ENCODE measurements around the gene SMIM9.
A peak's percentile ranks its signal among the peaks of the same experiment; 100 is the strongest.

The SMIM9 gene

DNA sequence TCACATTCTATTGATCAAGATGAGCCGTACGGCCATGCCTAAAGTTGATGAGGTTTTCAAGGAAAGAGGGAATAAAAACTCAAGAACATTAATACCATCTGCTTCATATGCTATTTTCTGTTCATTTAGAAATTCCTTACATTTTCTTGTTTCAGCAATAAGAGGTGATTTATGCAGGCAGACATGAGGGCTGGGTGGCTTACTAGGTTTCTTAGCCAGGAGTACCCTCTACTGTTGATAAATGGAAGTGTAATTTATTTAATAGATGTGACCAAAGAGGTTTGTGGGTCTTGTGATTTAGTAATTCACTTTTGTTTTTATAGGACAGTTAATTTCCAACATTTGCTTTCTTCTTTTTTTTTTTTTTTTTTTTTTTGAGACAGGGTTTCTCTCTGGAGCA is 6.4 kb upstream of the SMIM9 start:
- H3K27ac Mint-ChIP-seq: no peak overlapping the region
- H3K4me1 Mint-ChIP-seq: no peaks in the 10 kb centered on the region
- H3K27me3 Mint-ChIP-seq (ENCODE audit: low read depth, poor library complexity): peaks cover 5% of the 10 kb centered on the region
- TF ChIP-seq, protein P1, sequence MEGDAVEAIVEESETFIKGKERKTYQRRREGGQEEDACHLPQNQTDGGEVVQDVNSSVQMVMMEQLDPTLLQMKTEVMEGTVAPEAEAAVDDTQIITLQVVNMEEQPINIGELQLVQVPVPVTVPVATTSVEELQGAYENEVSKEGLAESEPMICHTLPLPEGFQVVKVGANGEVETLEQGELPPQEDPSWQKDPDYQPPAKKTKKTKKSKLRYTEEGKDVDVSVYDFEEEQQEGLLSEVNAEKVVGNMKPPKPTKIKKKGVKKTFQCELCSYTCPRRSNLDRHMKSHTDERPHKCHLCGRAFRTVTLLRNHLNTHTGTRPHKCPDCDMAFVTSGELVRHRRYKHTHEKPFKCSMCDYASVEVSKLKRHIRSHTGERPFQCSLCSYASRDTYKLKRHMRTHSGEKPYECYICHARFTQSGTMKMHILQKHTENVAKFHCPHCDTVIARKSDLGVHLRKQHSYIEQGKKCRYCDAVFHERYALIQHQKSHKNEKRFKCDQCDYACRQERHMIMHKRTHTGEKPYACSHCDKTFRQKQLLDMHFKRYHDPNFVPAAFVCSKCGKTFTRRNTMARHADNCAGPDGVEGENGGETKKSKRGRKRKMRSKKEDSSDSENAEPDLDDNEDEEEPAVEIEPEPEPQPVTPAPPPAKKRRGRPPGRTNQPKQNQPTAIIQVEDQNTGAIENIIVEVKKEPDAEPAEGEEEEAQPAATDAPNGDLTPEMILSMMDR (IDR thresholded peaks at IDR 0.05): peak; percentile 19
- peaks cover 58% of the 10 kb centered on the region for H3K9me3 Mint-ChIP-seq
- peaks cover 4% of the 10 kb centered on the region for H3K36me3 Mint-ChIP-seq (ENCODE audit: low read depth)
- no peak overlapping the region for H3K4me3 Mint-ChIP-seq
- DNase-seq: no peak

DNA sequence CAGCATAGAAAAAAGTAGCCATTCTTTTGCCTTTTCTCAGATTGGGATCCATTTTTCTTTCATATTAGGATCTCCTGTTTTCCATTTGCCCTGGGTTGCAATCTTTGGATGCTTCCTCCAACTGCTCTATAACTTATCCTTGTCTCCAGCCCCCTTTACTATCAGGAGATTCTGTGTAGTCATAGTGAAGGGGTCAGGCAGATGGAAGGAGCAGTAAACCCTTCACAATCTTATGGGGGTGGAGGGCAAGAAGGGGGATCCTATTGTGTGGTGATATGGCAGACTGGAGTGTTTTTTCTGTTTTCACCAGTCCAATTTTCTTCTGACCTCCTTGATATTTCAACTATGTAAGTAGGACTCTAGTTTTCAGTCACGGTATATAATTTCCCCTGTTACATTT is 1.7 kb upstream of the SMIM9 start:
- Mint-ChIP-seq H3K27ac (no peak overlapping the region), H3K36me3 (ENCODE audit: low read depth) (peaks cover 4% of the 10 kb centered on the region), H3K4me3 (no peak overlapping the region), H3K4me1 (no peaks in the 10 kb centered on the region), H3K27me3 (ENCODE audit: low read depth, poor library complexity) (peaks cover 5% of the 10 kb centered on the region), H3K9me3 (peaks cover 59% of the 10 kb centered on the region)
- DNase-seq: no peak
- TF ChIP-seq, protein P1 (IDR thresholded peaks at IDR 0.05): no peak

DNA sequence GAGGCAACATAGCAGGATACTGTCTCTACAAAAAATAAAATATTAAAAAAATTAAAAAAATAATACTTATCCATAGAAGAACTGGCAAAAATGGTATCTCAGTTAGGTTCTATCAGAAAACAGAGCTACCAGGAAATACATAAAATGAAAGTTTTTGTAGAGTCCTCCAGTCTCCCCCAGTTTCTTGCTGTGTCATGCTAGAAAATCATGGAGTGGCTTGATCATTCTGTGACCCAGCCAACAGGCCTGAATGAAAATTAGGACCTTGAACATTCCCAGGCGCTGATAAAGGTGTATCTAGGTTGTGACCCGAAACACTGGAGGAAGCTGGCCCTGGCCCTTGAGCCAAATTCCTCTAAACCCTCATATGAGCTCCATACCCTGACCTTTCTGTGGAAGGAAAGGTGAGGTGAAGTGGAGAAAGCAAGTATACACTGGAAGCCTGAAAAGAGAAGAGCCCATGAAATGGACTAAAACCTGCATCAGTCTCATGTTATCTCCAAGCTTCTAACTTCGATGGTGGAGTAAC is 652 bp downstream of the SMIM9 start:
- Mint-ChIP-seq H3K4me1 (no peaks in the 10 kb centered on the region), H3K27ac (no peak overlapping the region), H3K4me3 (no peak overlapping the region), H3K27me3 (ENCODE audit: low read depth, poor library complexity) (peaks cover 5% of the 10 kb centered on the region), H3K9me3 (peaks cover 59% of the 10 kb centered on the region), H3K36me3 (ENCODE audit: low read depth) (no peaks in the 10 kb centered on the region)
- TF ChIP-seq, protein P1 (IDR thresholded peaks at IDR 0.05): no peak
- no peak for DNase-seq

DNA sequence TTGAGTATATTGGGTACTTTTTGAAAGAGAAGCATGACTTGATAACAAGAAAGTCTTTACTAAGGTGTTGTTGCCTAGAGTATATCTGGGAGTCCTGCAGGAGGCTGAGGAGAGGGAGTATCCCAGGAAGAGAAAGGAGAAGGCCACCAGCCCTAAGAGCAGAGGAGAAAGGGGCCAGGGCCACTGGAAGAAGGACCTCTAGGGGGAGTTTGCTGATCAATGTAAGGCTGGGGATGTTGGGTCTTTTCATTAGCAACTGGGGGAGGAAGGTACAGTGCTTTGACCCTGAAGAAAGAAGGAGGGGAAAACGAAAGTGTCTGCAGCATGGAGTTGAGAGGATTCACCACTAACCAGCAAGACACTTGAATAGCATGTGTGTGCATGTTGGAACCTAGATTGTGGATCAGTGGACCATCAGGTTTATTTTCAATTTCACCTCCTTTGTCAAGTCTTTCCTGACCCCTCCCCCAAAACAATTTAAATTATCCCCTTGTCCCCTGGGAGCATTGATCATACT is 4.5 kb downstream of the SMIM9 start:
- TF ChIP-seq, protein P1 (IDR thresholded peaks at IDR 0.05): no peak
- peaks cover 43% of the 10 kb centered on the region for H3K9me3 Mint-ChIP-seq

DNA sequence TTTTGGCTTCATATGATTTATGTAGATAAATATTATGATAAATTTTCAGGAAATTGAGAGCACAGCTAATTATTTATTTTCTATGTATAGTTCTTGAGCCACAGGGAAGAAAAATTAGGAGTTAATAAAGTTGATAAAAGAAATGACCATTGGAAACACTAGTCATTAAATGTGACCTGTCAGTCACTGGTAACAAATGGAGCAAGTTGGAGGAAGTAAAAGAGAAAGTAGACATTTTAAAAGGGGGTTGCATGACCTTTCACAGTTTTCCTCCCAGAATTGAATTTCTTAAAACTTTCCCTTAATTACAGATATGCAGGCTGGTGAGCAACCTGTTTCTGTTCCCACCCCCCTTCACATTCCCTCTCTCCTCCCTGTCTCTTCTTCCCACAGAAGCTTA is 5.3 kb downstream of the SMIM9 start:
- TF ChIP-seq, protein P1 (IDR thresholded peaks at IDR 0.05): no peak
- no peaks in the 10 kb centered on the region for H3K27me3 Mint-ChIP-seq (ENCODE audit: low read depth, poor library complexity)
- no peak overlapping the region for H3K27ac Mint-ChIP-seq
- H3K4me3 Mint-ChIP-seq: no peak overlapping the region
- peaks cover 44% of the 10 kb centered on the region for H3K9me3 Mint-ChIP-seq
- no peaks in the 10 kb centered on the region for H3K4me1 Mint-ChIP-seq
- H3K36me3 Mint-ChIP-seq (ENCODE audit: low read depth): no peaks in the 10 kb centered on the region
- DNase-seq: no peak

More for the DNA sequence above, 4.5 kb downstream of the SMIM9 start:
- no peak for DNase-seq
- Mint-ChIP-seq H3K27me3 (ENCODE audit: low read depth, poor library complexity) (no peaks in the 10 kb centered on the region), H3K4me1 (no peaks in the 10 kb centered on the region), H3K36me3 (ENCODE audit: low read depth) (no peaks in the 10 kb centered on the region), H3K4me3 (no peak overlapping the region), H3K27ac (no peak overlapping the region)

DNA sequence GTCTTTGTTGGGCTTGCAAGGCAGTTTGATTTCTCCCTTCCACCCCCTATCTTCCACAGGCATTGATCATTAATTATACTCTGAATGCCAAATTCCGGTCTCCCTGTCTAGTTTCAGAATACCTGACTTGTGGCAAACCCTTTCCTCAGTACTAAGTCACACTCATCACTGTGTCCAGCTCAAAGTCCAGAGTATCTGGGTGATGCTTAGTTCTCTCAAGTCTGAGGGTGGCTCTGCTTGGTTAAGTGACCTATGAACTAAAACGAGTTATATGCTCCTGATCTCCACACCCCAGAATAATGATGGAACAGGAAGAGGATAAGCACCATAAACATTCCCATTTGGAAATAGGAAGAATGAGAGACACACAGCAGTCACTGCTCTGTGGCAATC is 6.5 kb downstream of the SMIM9 start:
- TF ChIP-seq, protein P1 (IDR thresholded peaks at IDR 0.05): no peak
- Mint-ChIP-seq H3K9me3 (peaks cover 54% of the 10 kb centered on the region), H3K4me1 (no peaks in the 10 kb centered on the region), H3K27ac (no peak overlapping the region), H3K36me3 (ENCODE audit: low read depth) (no peaks in the 10 kb centered on the region), H3K27me3 (ENCODE audit: low read depth, poor library complexity) (no peaks in the 10 kb centered on the region), H3K4me3 (no peak overlapping the region)
- no peak for DNase-seq
